ENCODE results near the gene CYFIP2.

The CYFIP2 gene

DNA sequence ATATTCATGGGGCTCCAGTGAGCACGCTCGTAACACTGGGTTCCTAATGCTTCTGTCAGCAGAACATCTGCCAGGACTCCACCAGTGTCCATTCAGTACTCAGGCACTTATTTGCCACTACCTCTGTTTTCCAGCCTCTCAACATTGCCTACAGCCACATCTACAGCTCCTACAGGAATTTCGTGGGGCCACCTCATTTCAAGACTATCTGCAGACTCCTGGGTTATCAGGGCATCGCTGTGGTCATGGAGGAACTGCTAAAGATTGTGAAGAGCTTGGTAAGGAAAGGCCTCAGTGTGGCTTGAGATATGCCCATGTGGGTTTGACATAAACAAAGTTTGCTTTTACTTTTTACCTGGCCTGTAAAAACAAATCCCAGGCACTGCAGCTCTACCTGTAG lies 92.9 kb downstream of the CYFIP2 start:
- DNase-seq (ENCODE audit: low read depth): no peak

DNA sequence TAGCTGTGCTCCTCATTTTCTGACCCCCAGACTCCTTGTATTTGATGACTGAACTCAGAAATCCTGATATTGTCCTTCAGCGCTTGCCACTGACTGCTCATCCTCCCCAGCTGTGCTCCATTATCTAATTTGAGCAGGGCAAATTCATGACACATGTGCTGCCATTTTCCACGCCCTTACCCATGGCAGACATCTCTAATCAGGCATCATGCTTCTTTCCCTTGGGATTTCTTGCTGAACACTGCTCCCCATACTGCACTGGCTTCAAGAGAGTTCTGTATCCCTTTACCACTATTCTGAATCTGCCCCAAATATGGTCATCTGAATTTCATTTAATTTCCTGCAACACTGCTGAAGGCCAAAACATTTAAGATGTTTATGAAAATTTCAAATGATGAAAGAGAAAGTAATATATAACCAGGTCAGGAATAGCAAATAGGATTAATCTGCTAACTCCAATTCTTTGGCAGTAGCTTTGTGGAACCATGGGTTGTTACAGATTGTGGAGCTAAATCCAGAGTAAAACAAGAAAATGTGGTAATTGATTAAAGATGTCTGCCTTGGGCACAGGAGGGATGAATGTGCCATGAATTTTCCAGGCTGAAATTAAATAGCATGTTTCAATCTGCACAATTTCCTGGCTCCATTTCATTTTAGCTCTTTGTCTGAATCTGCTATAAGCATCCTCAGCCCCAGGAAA lies 93.6 kb downstream of the CYFIP2 start:
- DNase-seq (ENCODE audit: low read depth): no peak

DNA sequence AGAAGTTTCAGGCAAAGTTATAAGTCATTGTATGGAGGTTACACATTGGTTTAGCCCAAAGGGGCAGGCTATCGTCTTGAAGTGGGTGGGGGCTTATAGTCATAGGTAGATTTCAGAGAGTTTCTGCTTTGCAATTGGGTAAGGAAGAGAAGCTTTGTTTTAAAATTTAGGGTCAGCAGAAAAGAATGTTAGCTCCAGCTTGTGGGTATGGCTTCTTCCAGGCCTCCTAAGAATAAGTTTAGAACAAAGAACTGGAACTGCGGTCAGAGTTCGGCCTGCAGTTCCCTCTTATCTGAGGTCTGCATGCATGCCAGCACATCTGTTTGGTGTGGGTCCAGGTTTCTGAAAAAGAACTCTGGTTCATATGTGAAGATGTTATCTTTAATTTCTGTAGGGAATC lies 96.1 kb downstream of the CYFIP2 start:
- DNase-seq (ENCODE audit: low read depth): no peak

DNA sequence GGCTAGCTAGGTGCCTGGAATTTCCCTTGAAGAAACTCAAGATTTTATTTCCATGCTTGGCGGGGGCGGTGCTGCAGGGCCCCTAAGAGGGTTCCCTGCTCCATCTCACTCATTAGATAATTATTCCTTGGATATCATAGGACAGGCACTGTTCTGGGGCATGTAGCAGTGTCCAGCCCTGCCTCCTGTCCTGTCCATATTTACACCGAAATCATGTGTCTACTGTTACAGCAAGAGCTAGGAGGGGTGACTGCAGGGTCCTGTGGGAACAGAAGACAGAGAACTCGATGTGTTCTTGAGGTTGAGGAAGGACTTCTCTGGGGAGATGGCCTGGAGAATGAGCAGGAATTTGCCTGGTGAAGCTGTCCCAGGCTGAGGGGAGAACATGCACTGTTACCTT lies 96.6 kb downstream of the CYFIP2 start:
- DNase-seq (ENCODE audit: low read depth): no peak

DNA sequence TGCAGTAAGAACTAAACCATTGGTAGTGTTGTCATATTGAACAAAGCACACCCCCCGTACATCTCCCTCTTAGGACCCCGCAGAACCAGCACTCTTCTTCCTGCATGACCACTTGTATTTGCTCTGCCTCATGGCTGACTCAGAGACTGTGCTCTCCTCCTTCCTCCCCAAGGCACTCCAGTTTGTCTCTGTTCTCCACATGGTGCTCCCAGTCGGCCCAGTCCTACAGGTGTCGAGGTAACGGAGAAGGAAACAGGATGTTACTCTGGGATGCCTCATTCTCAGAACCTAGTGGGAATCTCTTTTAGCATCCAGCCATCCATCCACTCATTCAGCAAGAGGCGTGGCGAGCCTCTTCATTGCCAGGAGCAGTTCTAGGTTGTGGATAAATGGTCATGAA lies 97.1 kb downstream of the CYFIP2 start:
- no peak for DNase-seq (ENCODE audit: low read depth)

DNA sequence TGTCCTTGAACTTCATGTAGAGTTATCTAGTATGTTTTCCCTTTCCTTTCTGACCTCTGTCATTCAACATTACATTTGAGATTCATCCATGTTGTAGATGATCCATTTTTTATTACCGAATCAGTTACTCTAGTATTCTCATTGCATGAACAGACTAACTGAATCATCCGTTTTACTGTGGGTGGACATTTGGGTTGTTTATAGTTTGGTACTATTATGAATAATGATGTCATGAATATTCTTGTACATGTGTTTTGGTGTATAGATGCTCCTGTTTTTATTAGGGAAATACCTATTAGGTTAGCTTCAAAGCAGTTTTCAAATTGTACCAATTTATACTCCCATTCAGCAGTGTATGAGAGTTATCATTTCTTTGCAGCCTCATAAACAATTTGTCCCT lies 99.8 kb downstream of the CYFIP2 start:
- no peak for DNase-seq (ENCODE audit: low read depth)

DNA sequence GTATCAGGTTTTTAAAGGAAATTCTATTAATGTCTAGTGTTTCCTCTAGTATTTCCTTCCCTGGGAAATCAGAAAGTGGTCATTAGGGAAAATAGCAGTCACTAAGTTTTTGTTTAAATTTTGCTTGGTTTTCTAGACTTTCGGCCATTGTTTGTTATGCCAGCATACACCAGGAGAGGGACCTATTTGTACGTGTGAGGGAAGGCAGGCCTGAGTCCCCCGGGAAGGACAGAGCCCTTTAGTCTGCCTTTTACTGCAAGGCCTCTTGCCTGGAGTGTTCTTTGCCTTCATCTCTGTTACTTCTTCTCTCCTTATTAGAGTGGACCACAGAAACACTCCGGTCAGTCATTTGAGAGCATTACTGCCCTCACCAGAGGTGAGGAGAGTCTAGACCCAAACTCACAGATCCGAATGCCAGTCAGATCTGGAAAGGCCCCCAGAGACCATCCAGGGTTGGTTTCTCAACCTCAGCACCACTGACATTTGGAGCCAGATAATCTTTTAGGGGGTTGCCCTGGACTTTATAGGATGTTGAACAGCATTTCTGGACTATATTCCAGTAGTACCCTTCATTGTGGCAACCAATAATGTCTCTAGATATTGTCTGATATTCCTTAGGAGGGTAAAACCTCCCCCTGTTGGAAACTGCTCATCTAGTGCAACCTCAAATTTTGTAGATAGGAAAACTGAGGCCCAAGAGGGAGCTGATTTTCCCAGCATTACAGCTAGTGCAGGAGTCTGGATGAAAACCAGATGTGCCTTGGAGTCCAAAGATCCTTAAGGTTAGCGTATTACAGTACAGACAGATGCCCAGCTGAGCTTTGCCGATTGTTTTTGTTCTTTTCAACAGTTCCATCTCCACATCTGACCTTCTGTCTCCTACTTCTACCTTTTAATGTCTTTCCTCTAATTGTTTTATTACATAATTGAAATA lies 101.1 kb downstream of the CYFIP2 start:
- no peak for DNase-seq (ENCODE audit: low read depth)

DNA sequence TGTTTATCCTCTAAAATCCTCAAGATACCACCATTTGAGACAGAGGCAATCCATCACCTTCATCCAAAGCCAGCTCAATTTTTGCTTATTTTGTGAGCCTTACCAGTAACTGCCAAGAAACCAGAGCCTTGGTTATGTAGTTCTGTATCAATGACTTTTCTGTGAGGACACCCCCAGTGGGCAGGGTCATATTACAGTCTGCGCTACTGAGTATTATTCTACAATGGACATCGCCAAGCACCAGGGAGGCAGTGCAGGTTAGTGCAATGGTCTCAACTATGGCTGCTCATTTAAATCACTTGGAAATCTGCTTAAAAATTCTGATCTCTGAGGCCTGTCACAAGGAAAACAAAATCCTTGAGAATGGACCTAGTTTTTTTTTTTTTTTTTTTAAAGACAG lies 103.6 kb downstream of the CYFIP2 start:
- no peak for DNase-seq (ENCODE audit: low read depth)

DNA sequence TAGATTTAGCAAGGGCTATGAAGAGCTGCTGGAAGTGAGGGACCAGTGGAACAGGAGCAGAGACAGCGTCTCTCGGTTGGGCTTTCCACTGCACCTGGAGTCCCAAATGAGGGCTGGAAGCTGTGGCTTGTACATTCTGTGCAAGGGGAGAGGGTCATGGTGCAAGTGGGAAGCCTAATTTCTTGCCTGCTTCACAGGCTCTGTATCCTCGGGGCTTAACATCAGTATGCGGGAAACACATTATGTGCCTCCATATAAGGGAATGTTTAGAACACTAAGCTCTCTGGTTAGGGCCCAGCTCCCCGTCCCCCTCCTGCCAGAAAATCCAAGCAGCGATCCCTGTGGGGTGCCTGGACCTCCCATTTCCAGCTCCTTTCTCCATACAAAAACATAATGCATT lies 105.0 kb downstream of the CYFIP2 start:
- no peak for DNase-seq (ENCODE audit: low read depth)

DNA sequence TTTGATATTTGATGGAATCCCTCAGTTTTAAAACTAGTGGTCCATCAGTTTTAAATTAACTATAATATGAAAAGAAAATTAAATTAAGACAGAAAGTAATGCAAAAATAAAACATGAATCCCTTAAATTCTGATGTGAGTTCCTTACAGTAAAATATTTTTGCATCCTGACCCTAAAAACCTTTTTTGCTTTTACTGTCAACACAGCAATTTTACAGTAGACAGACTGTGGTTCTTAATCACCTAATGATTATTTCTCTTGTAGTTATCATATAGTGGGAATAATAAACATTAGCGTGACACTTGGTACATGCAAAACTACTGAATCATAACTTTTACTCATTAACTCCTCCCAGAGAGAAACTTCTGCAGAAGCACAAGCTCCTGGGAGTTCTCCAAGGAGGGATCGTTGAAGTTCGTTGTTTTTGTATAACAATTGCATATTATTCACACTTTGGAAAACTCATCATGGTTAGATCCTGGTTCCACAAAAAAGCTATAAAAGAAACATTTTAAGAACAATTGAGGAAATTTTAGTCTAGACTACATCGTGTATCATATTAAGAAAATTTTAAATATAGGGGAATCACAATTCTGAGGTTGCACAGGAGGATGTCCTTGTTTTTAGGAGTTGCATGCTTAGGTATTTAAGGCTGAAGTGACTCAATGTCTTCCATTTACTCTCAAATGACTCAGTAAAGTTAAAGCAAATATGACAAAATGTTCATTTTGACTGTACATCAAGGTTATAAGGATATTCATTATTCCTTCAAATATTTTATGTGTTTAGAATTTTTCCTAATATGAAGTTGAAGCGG lies 105.9 kb downstream of the CYFIP2 start:
- DNase-seq (ENCODE audit: low read depth): no peak

DNA sequence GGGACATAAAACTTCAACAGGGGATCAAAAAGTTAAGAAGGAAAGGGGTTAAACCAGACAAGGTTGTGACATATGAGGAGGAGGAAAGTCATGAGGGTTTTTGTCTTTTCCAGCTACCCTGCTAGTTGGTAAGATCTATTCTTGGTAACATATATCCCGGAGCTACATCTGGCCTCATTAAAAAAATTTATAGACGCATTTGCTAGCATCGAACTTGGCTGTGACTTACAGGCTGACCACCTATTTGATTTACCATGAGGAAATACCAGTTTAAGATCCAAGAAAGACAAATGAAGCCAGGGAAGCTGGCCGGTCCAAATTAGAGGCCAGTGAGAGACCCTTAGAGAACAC lies 106.5 kb downstream of the CYFIP2 start:
- DNase-seq (ENCODE audit: low read depth): no peak

DNA sequence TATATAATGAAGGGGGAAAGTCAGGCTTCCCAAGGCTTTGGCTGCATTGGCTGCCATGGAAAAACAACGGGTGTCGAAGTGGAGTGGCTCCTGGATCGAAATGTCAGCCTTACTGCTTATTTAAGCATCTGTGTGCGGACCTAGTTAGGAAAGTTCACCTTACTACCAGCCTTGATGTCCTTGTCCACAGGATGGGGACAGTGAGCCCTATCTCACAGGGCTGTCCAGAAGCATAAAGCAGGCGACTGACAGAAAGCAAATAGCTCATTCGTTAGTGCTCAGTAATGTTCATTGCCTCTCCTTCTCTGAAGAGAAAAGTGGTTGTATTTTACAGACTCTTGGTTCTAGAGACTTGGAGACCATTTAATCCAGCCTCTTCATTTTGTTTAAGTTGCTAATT lies 112.6 kb downstream of the CYFIP2 start:
- no peak for DNase-seq (ENCODE audit: low read depth)

DNA sequence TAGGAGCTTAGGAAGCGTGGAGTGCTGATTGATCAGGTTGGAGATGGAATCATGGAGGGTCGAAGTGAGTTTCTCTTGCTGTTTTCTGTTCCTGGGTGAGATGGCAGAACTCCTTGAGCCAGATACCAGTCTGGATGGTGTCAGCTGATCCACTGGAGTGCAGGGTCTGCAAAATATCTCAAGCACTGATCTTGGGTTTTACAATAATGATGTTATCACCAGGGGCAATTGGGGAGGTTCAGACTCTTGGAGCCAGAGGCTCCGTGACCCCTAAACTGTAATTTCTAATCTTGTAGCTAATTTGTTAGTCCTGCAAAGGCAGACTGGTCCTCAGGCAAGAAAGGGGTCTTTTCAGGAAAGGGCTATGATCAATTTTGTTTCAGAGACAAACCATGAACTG lies 114.1 kb downstream of the CYFIP2 start:
- DNase-seq (ENCODE audit: low read depth): no peak

DNA sequence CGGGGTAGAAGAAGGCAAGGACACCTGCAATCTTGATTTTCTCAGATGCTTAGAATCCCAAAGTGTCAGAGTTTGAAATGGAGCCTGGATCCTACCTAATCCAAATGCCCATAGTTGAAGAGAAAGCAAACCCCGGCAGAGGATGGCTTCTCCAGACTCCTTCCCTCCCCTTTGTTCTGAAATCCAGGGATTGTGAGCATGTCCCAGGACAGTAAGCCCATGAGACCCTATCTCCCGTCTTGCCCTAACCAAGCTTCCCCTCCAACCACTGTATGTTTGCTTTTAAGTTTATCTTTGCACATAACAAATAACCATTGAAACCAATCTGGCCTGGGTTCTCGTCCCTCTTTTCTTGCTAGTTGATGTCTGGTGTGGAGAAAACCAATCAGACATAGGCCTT lies 115.8 kb downstream of the CYFIP2 start:
- DNase-seq (ENCODE audit: low read depth): no peak

DNA sequence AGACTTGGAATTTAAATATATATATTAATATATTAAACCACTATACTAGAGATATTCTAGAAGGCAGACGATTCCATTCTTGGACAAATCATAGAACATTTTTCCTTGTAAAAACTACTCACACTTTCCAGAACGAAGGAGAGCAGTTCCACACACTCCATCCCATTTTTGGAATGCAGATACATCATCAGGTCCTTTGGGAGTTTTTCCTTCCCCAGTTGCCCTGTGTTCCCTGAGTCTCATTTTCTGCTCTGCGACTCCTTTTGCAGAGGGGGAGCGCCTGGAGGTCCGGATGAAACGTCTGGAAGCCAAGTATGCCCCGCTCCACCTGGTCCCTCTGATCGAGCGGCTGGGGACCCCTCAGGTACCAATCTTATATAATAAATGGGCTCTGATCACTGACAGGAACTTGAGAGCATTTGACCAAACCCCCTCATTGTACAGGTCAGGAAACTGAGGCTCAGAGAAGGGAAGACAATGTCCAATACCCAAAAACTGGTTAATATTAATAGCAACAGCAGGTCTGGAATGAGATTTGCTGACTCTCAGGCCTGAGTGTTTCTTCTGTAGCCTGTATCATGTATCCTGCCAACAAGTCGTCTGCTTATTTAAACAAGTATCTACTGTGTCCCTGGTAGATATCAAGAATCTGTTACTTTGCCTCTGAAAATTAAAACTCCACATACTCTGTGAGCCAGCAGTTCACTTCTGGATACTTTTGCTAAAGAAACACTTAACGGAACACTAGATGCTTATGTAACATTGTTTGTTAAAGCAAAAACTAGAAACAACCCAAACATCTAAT lies 117.3 kb downstream of the CYFIP2 start:
- no peak for DNase-seq (ENCODE audit: low read depth)

DNA sequence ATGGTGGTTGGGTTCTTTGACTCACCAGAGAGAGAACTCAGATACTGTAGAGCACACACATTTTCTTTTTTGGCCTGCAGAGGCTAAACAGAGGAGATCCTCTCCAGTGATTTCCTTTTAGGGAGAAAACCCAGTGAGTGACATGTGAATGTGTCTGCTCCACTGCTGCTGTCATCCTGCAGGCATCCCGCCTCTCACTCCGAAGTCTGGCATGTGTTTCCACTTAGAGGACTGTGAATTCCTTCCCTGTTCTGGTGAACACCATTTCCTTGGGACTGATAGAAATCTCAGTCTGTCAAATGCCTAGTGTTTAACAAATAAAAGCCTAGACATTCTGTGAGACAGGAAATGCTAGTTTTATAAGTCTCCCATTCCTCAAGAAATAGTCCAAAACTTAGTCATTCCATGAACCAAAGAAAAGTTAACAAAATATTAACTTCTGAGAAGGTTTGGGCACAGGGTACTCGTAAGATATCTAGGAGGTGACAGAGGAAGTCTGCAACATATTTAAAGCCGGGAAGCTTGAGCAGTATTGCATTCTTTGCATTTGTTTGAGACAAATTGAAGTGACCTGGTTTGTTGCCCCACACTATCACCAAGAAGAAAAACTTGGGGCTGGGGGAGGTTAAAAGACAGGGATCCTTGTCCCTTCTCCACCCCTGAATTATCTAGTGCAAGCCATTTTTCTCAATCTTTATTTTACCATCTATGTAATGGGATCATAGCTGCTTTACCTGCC lies 119.2 kb downstream of the CYFIP2 start:
- DNase-seq (ENCODE audit: low read depth): no peak

DNA sequence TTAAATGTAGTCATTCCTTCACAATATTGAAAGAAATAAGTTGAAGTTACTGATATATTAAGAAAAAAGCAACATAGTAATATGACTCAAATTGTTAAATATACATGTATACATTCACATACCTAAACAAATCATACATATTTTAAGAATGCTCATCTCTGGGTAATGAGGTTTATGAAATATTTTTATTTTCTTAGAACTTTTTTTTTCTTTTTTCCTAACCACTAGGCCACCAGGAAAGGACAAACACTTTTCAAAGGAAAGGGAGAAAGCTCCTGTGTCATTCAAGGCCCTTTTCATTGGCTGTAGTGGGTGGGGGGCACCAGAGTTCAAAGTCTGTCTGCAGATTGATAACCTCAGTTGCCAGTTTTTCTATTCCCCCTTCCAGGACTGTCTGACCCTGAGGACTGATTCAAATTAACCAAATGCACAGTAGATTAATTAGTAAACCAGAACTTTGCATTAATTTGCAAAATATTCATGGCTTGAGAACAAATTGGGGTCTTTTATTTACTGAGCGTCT lies 121.2 kb downstream of the CYFIP2 start:
- no peak for DNase-seq (ENCODE audit: low read depth)

DNA sequence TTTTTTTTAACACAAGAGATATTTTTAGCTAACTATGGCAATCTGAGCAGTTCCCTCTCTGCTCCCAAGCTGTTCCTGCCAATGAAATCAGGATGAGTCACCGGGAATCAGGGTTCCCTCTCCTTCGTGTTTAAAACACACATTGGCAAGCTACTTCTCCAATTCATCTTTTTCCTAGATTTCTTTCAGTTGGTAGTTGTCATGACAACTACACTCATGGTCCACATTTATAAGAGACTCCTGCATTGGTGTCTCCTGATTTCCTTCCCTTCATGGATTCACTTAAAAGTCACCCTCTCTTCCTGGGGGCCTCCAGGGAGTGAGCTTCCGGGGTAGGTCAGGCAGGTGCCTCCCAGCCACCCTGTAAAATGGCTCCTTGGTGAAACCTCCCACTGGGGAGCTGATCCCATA lies 121.8 kb downstream of the CYFIP2 start:
- no peak for DNase-seq (ENCODE audit: low read depth)

DNA sequence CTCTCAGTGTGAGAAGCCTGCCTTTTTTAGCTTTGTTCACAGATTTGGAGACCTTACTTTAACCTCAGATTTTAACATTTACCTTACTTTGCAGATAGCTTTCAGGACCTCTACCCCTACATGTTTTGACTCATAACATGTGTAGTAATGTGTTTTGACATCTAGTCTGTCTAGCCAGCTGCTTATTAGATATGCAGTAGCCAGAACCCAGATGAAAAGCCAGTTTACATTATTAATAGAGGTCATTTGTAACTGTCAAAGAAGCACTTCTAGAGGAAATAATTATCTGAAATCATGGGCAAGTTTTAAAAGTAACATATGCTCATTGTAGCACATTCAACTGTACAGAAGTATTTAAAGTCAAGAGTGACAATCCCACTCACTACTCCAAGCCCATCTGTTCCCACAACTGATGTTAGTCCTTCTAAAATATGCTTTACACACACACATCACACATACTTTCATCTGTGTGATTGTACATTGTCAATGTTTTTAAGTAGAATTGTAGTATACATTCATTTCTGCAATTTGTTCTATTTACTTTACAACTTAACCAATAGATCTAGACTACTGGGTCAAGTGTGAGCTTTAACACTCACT lies 122.3 kb downstream of the CYFIP2 start:
- no peak for DNase-seq (ENCODE audit: low read depth)

DNA sequence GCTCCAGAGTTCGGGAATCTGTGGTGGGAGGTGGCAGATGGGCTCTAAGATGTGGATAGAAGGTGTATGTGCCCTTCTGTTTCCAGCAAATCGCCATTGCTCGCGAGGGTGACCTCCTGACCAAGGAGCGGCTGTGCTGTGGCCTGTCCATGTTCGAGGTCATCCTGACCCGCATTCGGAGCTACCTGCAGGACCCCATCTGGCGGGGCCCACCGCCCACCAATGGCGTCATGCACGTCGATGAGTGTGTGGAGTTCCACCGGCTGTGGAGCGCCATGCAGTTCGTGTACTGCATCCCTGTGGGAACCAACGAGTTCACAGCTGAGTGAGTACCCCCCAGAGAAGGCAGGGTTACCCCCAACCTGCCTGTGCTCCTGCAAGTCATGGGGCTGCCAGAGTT lies 123.2 kb downstream of the CYFIP2 start:
- DNase-seq (ENCODE audit: low read depth): no peak

DNA sequence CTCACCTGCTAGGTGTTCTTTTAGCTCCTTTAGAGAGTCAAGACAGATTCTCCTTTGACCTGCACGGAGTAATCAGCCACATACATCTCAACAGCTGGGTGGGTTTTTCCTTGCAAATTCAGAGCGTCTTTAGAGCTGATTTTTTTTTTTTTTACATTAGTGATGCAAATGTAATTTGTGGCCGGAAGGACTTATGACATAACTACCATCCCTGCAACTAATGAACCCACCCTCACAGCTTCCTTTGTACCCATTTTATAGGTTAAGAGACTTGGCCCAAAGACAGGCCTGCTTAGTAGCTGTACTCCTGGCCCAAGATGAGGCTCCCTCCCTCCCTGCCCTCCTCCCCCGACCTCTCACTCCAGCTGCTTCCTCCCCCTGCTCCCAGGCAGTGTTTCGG lies 124.2 kb downstream of the CYFIP2 start:
- no peak for DNase-seq (ENCODE audit: low read depth)
